Measurements from ENCODE around the gene NATD1.
A peak's percentile ranks its signal among the peaks of the same experiment; 100 is the strongest.

Gene NATD1

GRCh38 chr17:21212826-21213637 lies 40.2 kb downstream of the NATD1 start:
- H3K4me2 ChIP-seq (ENCODE audit: low read length): peak overlapping the region; percentile 72
- H3K4me3 ChIP-seq (ENCODE audit: low read length): peak overlapping the region; percentile 91
- H3K27ac ChIP-seq (ENCODE audit: low read length): 0 out of 2 replicates have a peak overlapping the region, but pooled peaks have one; percentile 53
- no peak overlapping the region for H2AFZ ChIP-seq (ENCODE audit: low read depth, low read length)
- H3K9ac ChIP-seq (ENCODE audit: low read length): peak overlapping the region; percentile 87
- no peaks in the 10 kb centered on the region for H3K9me3 ChIP-seq (ENCODE audit: insufficient read depth, low read length)
- peaks cover 10% of the 10 kb centered on the region for H3K4me1 ChIP-seq (ENCODE audit: low read length)
- H3K79me2 ChIP-seq (ENCODE audit: low read length): peaks cover 74% of the 10 kb centered on the region
- peaks cover 5% of the 10 kb centered on the region; the same call in 1 of the 2 replicates for H4K20me1 ChIP-seq (ENCODE audit: insufficient read depth, low read length)
- H3K27me3 ChIP-seq (ENCODE audit: low read depth, low read length): no peaks in the 10 kb centered on the region
- no peaks in the 10 kb centered on the region for H3K36me3 ChIP-seq (replicated peaks; ENCODE audit: low read depth, low read length)
- no peak for TF ChIP-seq CTCF (IDR thresholded peaks at IDR 0.05; ENCODE audit: low read depth, low read length)
- no peak for TF ChIP-seq EZH2phosphoT487 (IDR thresholded peaks at IDR 0.05; ENCODE audit: low read depth)

- H3K27ac ChIP-seq (ENCODE audit: low read length): no peak overlapping the region
- peaks cover 5% of the 10 kb centered on the region; the same call in 1 of the 2 replicates for H4K20me1 ChIP-seq (ENCODE audit: insufficient read depth, low read length)
- H3K4me2 ChIP-seq (ENCODE audit: low read length): peak overlapping the region; percentile 72; the same call in 1 of the 2 replicates
- no peaks in the 10 kb centered on the region for H3K9me3 ChIP-seq (ENCODE audit: insufficient read depth, low read length)
- peaks cover 10% of the 10 kb centered on the region for H3K4me1 ChIP-seq (ENCODE audit: low read length)
- no peaks in the 10 kb centered on the region for H3K27me3 ChIP-seq (ENCODE audit: low read depth, low read length)
- H3K9ac ChIP-seq (ENCODE audit: low read length): no peak overlapping the region
- H3K79me2 ChIP-seq (ENCODE audit: low read length): peaks cover 77% of the 10 kb centered on the region
- H3K4me3 ChIP-seq (ENCODE audit: low read length): no peak overlapping the region
- no peak overlapping the region for H2AFZ ChIP-seq (ENCODE audit: low read depth, low read length)
- TF ChIP-seq EZH2phosphoT487 (IDR thresholded peaks at IDR 0.05; ENCODE audit: low read depth) (no peak), CTCF (IDR thresholded peaks at IDR 0.05; ENCODE audit: low read depth, low read length) (no peak)
- no peaks in the 10 kb centered on the region for H3K36me3 ChIP-seq (replicated peaks; ENCODE audit: low read depth, low read length)
Observed at GRCh38 chr17:21211825-21212479, 41.3 kb downstream of the NATD1 start.

- H3K9ac ChIP-seq (ENCODE audit: low read length): no peak overlapping the region
- H3K4me1 ChIP-seq (ENCODE audit: low read length): peaks cover 10% of the 10 kb centered on the region
- TF ChIP-seq EZH2phosphoT487 (IDR thresholded peaks at IDR 0.05; ENCODE audit: low read depth) (no peak), CTCF (IDR thresholded peaks at IDR 0.05; ENCODE audit: low read depth, low read length) (no peak)
- H3K79me2 ChIP-seq (ENCODE audit: low read length): peaks cover 86% of the 10 kb centered on the region
- no peak overlapping the region for H3K4me2 ChIP-seq (ENCODE audit: low read length)
- no peaks in the 10 kb centered on the region for H3K36me3 ChIP-seq (replicated peaks; ENCODE audit: low read depth, low read length)
- H3K4me3 ChIP-seq (ENCODE audit: low read length): no peak overlapping the region
- H4K20me1 ChIP-seq (ENCODE audit: insufficient read depth, low read length): peaks cover 5% of the 10 kb centered on the region; the same call in 1 of the 2 replicates
- no peaks in the 10 kb centered on the region for H3K27me3 ChIP-seq (ENCODE audit: low read depth, low read length)
- no peak overlapping the region for H3K27ac ChIP-seq (ENCODE audit: low read length)
- H2AFZ ChIP-seq (ENCODE audit: low read depth, low read length): no peak overlapping the region
- no peaks in the 10 kb centered on the region for H3K9me3 ChIP-seq (ENCODE audit: insufficient read depth, low read length)
Observed at GRCh38 chr17:21210411-21211076, 42.7 kb downstream of the NATD1 start.
